ENCODE results near the gene DSTN. TPM values are rescaled to one million over a fixed set of nuclear protein-coding genes. Genes with fewer than 3 reads are reported as not detected.

Gene DSTN
- total RNA-seq, 1 donor = 550 TPM

DNA sequence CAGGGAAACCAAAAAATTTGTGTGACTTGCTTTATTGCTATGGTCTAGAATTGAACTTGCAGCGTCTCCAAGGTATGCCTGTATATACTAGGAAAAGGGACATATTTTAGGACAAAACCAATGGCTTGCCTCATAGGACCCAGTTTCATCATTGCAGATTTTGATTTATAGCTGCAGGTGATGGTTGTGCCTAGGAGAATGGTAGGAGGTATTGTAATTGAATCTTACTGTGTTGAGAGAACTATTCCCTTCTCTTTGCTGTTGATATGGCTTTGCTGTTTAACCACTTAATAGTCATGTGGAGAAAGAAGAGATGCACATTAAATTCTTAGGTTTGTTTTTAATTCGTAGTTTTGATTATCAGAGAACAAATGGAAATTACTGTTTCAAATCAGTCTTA is 16.4 kb downstream of the DSTN start:
- no peak overlapping the region for H3K4me3 ChIP-seq (ENCODE audit: low read depth, low read length)
- no peak for DNase-seq (ENCODE audit: low read depth)
- TF ChIP-seq, protein P1, sequence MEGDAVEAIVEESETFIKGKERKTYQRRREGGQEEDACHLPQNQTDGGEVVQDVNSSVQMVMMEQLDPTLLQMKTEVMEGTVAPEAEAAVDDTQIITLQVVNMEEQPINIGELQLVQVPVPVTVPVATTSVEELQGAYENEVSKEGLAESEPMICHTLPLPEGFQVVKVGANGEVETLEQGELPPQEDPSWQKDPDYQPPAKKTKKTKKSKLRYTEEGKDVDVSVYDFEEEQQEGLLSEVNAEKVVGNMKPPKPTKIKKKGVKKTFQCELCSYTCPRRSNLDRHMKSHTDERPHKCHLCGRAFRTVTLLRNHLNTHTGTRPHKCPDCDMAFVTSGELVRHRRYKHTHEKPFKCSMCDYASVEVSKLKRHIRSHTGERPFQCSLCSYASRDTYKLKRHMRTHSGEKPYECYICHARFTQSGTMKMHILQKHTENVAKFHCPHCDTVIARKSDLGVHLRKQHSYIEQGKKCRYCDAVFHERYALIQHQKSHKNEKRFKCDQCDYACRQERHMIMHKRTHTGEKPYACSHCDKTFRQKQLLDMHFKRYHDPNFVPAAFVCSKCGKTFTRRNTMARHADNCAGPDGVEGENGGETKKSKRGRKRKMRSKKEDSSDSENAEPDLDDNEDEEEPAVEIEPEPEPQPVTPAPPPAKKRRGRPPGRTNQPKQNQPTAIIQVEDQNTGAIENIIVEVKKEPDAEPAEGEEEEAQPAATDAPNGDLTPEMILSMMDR (IDR thresholded peaks at IDR 0.05; ENCODE audit: insufficient read depth, low read depth, low read length) = no peak

DNA sequence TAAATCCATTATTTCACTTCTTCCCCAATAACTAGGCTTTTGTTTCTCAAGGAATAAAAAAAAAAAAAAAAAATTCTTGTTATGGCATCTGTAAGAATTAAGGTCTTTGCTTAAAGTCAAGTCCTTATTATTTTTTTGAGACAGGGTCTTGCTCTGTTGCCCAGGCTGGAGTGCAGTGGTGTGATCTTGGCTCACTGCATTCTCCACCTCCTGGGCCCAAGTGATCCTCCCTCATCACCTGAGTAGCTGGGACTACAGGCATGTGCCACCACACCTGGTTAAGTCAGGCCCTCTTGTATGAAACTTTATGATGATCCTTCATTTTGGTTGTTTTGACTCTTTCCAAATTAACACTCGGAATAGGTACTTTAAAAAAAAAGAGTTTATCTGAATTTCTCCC is 17.3 kb downstream of the DSTN start:
- H3K4me3 ChIP-seq (ENCODE audit: low read depth, low read length) = no peak overlapping the region
- DNase-seq (ENCODE audit: low read depth) = no peak
- TF ChIP-seq, protein P1 (IDR thresholded peaks at IDR 0.05; ENCODE audit: insufficient read depth, low read depth, low read length) = no peak

DNA sequence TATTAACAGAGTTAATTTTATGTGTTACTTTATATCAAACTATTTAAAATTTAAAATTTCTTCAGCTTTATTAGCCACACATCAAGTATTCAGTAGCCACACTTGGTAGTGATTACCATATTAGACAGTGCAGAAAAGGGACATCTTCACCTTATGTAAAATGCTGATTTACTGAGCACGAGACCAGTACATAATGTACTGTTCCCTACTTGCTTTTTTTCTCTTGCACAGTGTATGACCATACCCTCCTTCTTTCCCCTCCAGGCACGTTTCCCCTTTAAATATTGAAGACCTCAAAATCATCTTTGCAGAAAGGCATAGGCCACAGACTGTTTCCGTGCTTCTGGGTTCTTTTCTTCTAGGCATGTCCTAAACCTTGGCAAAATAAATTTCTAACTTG is 17.9 kb downstream of the DSTN start:
- H3K4me3 ChIP-seq (ENCODE audit: low read depth, low read length) = no peak overlapping the region
- TF ChIP-seq, protein P1 (IDR thresholded peaks at IDR 0.05; ENCODE audit: insufficient read depth, low read depth, low read length) = no peak
- DNase-seq (ENCODE audit: low read depth) = no peak

DNA sequence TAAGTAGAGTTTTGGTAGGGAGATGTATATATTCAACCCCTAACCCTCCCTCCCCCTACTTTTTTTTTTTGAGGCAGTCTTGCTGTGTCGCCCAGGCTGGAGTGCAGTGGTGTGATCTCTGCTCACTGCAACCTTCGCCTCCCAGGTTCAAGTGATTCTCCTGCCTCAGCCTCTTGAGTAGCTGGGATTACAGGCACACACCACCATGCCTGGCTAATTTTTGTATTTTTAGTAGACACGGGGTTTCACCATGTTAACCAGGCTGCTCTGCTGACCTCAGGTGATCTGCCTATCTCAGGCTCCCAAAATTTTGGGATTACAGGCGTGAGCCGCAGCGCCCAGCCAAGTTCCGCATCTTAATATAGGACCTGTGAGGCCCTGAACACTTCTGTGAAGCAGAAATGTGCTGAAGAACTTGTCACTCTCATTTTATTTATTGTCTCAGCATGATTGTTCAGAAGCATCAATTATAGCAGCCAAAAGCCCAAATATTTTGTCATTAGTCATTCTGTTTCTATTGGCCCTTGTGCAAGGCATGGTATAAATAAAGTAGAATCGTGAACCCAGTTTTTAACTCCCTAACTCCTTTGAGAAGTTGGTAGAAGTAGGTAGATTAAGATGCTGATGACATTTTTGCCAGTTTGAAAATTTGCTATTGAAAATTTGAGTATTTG is 19.4 kb downstream of the DSTN start:
- TF ChIP-seq, protein P1 (IDR thresholded peaks at IDR 0.05; ENCODE audit: insufficient read depth, low read depth, low read length) = no peak
- H3K4me3 ChIP-seq (ENCODE audit: low read depth, low read length) = no peak overlapping the region
- DNase-seq (ENCODE audit: low read depth) = no peak

DNA sequence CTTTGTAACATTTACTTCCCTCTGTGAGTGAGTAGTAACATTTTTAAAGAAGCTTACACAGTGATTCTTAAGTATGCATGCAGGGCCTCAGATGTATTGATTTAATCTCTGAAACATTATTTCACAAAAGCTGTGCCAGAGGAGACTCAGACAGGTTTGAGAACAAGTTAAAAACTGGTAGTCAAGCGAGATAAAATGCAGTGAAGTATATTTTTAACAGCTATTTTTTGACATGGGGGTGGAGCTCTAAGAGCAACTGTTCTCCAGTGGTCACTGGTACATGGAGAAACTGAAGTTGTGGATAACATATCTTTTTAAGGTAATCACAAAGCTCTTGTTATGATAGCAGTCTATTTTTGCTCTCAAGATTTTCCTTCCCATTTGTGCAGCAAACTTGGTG is 20.4 kb downstream of the DSTN start:
- TF ChIP-seq, protein P1 (IDR thresholded peaks at IDR 0.05; ENCODE audit: insufficient read depth, low read depth, low read length) = no peak
- H3K4me3 ChIP-seq (ENCODE audit: low read depth, low read length) = no peak overlapping the region
- no peak for DNase-seq (ENCODE audit: low read depth)

DNA sequence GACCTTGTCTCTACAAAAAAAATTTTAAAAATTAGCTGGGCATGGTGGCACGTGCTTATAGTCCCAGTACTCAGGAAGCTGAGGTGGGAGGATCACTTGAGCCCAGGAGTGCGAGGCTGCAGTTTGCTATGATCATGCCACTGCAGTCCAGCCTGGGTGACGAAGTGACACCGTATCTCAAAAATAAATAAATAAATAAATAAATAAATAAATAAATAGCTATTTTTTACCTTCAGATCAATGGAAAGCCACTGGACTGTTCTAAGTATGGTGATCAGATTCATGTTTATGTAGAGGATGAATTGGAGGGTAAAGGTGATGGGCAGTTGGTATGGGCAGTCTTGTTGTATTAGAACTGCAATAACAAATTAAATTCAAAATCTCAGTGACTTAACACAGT is 24.0 kb downstream of the DSTN start:
- no peak overlapping the region for H3K4me3 ChIP-seq (ENCODE audit: low read depth, low read length)
- TF ChIP-seq, protein P1 (IDR thresholded peaks at IDR 0.05; ENCODE audit: insufficient read depth, low read depth, low read length) = no peak
- DNase-seq (ENCODE audit: low read depth) = no peak

DNA sequence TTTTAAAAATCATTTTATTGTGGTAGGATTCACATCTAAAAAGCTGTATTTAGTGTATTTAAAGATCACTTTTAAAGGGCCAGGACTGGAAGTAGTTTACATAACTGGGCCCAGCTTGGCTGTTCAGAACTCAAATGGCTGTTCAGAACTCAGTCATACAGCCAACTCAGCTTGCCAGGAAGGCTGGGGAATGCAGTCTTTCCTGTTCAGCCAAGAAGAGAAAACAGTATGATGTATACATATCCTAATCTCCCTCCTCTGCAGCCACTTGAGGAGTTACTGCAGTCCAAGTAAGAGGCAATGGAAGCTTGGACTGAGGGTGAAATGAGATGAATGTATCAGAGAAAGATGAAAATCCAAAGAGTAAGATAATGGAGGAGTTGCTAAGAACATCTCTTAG is 24.6 kb downstream of the DSTN start:
- no peak overlapping the region for H3K4me3 ChIP-seq (ENCODE audit: low read depth, low read length)
- TF ChIP-seq, protein P1 (IDR thresholded peaks at IDR 0.05; ENCODE audit: insufficient read depth, low read depth, low read length) = no peak
- DNase-seq (ENCODE audit: low read depth) = peak; percentile 55
